ENCODE data around the gene ARSB. TPM values are rescaled to one million over a fixed set of nuclear protein-coding genes. Genes with fewer than 3 reads are reported as not detected.

Gene ARSB
- total RNA-seq, 1 experiment from 2014 or later = 11.4 TPM

DNA sequence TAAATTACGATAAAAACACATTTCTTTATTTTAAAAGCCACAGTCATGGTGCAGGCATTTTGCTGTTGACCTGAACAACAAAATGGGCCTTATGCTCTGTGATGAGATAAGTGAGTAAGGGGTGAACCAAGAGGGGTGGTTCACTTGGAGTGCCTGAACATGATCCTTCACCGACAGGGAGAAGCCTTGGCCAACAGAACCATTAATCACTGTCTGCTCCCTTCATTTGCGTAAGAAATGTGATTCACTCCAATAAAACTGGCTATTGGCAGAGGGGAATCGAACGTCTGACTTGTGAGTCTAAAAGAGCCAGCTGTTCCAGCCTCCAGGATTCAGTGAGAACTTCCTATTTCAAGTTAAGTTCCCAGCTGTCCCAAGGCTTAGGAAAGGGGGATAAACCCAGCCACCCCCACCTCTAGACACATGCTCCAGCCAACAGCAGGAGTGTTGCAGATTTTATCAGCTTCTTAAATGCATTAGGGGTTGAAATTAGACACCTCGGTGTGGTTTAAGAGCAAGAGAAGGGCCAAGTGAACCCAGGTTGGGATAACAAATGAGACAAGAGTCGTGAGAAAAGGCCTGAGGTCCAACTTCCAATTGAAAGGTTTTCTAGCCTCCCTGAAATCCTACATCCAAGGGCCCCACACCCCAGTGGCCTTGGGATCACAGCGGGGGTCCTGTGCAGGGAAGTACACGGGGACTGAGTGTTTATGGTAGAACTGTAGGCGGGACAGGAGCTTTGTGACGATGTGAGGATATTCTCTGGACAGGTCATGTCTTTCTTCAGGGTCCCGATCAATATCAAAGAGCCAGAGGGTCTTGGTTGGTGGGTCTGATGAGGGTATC lies 205.1 kb downstream of the ARSB start:
- no peak overlapping the region for H3K27ac ChIP-seq (ENCODE audit: insufficient read length, low read depth, low read length)
- Mint-ChIP-seq H3K4me3 (no peak overlapping the region), H3K9me3 (no peaks in the 10 kb centered on the region), H3K4me1 (peaks cover 9 to 10% of the 10 kb centered on the region in 2 experiments), H3K27ac (peak overlapping the region in 2 of 3 experiments; percentile 30 to 59; a peak in 2 of 7 replicates), H3K27me3 (ENCODE audit: low read depth) (no peaks in the 10 kb centered on the region), H3K36me3 (ENCODE audit: insufficient read depth in 1 of 3, low read depth in 3 of 3) (no peaks in the 10 kb centered on the region)
- no peaks in the 10 kb centered on the region for H3K9me3 ChIP-seq (ENCODE audit: control insufficient read depth, low read depth, low read length)
- no peak overlapping the region for H4K5ac ChIP-seq (ENCODE audit: insufficient read length, low read depth, low read length)
- no CpG with 5 or more reads among the region's 12 CpGs for WGBS (ENCODE audit: extremely low coverage, insufficient read length, low lambda C conversion rate)
- TF ChIP-seq, protein P1, sequence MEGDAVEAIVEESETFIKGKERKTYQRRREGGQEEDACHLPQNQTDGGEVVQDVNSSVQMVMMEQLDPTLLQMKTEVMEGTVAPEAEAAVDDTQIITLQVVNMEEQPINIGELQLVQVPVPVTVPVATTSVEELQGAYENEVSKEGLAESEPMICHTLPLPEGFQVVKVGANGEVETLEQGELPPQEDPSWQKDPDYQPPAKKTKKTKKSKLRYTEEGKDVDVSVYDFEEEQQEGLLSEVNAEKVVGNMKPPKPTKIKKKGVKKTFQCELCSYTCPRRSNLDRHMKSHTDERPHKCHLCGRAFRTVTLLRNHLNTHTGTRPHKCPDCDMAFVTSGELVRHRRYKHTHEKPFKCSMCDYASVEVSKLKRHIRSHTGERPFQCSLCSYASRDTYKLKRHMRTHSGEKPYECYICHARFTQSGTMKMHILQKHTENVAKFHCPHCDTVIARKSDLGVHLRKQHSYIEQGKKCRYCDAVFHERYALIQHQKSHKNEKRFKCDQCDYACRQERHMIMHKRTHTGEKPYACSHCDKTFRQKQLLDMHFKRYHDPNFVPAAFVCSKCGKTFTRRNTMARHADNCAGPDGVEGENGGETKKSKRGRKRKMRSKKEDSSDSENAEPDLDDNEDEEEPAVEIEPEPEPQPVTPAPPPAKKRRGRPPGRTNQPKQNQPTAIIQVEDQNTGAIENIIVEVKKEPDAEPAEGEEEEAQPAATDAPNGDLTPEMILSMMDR (conservative IDR thresholded peaks at IDR 0.05) = no peak
- H3K23ac ChIP-seq (ENCODE audit: insufficient read length, low read depth, low read length) = no peak overlapping the region
- no peak overlapping the region for H2AK5ac ChIP-seq (ENCODE audit: insufficient read length, low read length)
- H2AFZ ChIP-seq (ENCODE audit: low read length) = no peak overlapping the region
- no peak overlapping the region for H2BK15ac ChIP-seq (ENCODE audit: low read depth, low read length)
- no peaks in the 10 kb centered on the region for H3K79me1 ChIP-seq (ENCODE audit: insufficient read depth, low read depth, low read length, poor library complexity, severe bottlenecking)
- no peak overlapping the region for H3T11ph ChIP-seq (ENCODE audit: low read length)
- no peak overlapping the region for H3K4ac ChIP-seq (ENCODE audit: low read depth, low read length)
- H3K9ac ChIP-seq (ENCODE audit: extremely low read depth, insufficient read length, low read length) = no peak overlapping the region
- no peak overlapping the region for H3K18ac ChIP-seq (ENCODE audit: insufficient read length, low read depth, low read length)
- no peak overlapping the region for H3K14ac ChIP-seq (ENCODE audit: insufficient read depth, low read length)
- no peak overlapping the region for H2BK20ac ChIP-seq (ENCODE audit: low read depth, low read length, poor library complexity, severe bottlenecking)
- H2BK5ac ChIP-seq (ENCODE audit: insufficient read length, low read length) = no peak overlapping the region
- no peaks in the 10 kb centered on the region for H4K20me1 ChIP-seq (ENCODE audit: control insufficient read depth, insufficient read depth, insufficient read length)
- H3K4me1 ChIP-seq (ENCODE audit: insufficient read depth, low read length) = no peaks in the 10 kb centered on the region
- H3K4me2 ChIP-seq (ENCODE audit: insufficient read depth, insufficient read length, low read length) = no peak overlapping the region
- H2BK12ac ChIP-seq (ENCODE audit: insufficient read length, low read depth, low read length) = no peak overlapping the region
- no peak overlapping the region for H3K56ac ChIP-seq (ENCODE audit: insufficient read length, low read depth, low read length)
- H3K27me3 ChIP-seq (ENCODE audit: insufficient read depth, low read length) = no peaks in the 10 kb centered on the region
- H3K79me2 ChIP-seq (ENCODE audit: insufficient read depth, low read length) = no peaks in the 10 kb centered on the region
- no peak for DNase-seq
- no peaks in the 10 kb centered on the region for H3K23me2 ChIP-seq (ENCODE audit: insufficient read length, low read depth, low read length, poor library complexity, severe bottlenecking)
- H2BK120ac ChIP-seq (ENCODE audit: low read depth, low read length, poor library complexity, severe bottlenecking) = no peak overlapping the region
- H4K8ac ChIP-seq (replicated peaks; ENCODE audit: insufficient read length, low read depth, low read length) = no peak overlapping the region
- no peak overlapping the region for H4K91ac ChIP-seq (ENCODE audit: insufficient read length, low read depth, low read length)

Data from H9 (cell line).